ENCODE data around the gene CRYAB. TPM values are rescaled to one million over a fixed set of nuclear protein-coding genes. Genes with fewer than 3 reads are reported as not detected.

The CRYAB gene
- not detected for total RNA-seq

GRCh38 chr11:111911563-111912401 lies at the start of gene CRYAB:
Gene CRYAB, minus strand, starts transcription at chr11:111911770. Its CDS starts 46 bp downstream, at chr11:111911724.
- no peak for DNase-seq

- no peak for DNase-seq
Observed at GRCh38 chr11:111960916-111961315, 49.3 kb upstream of the CRYAB start.

GRCh38 chr11:111957663-111958444 lies 46.3 kb upstream of the CRYAB start:
- DNase-seq: no peak

- DNase-seq: no peak
Observed at GRCh38 chr11:111954154-111954553, 42.6 kb upstream of the CRYAB start.

GRCh38 chr11:111951565-111951964 lies 40.0 kb upstream of the CRYAB start:
- no peak for DNase-seq

GRCh38 chr11:111949519-111950426 lies 38.2 kb upstream of the CRYAB start:
- no peak for DNase-seq

- no peak for DNase-seq
Observed at GRCh38 chr11:111947143-111947542, 35.6 kb upstream of the CRYAB start.

- no peak for DNase-seq
Observed at GRCh38 chr11:111946499-111946898, 34.9 kb upstream of the CRYAB start.

- no peak for DNase-seq
Observed at GRCh38 chr11:111945198-111945597, 33.6 kb upstream of the CRYAB start.

- no peak for DNase-seq
Observed at GRCh38 chr11:111944651-111945051, 33.1 kb upstream of the CRYAB start.

- no peak for DNase-seq
Observed at GRCh38 chr11:111944139-111944538, 32.6 kb upstream of the CRYAB start.

- no peak for DNase-seq
Observed at GRCh38 chr11:111942829-111943228, 31.3 kb upstream of the CRYAB start.

GRCh38 chr11:111941963-111942362 lies 30.4 kb upstream of the CRYAB start:
- DNase-seq: no peak

- no peak for DNase-seq
Observed at GRCh38 chr11:111939836-111940604, 28.4 kb upstream of the CRYAB start.

- no peak for DNase-seq
Observed at GRCh38 chr11:111938687-111939160, 27.2 kb upstream of the CRYAB start.

- DNase-seq: no peak
Observed at GRCh38 chr11:111937844-111938243, 26.3 kb upstream of the CRYAB start.

GRCh38 chr11:111937461-111937769 lies 25.8 kb upstream of the CRYAB start:
- DNase-seq: no peak

GRCh38 chr11:111936040-111936540 lies 24.5 kb upstream of the CRYAB start:
- no peak for DNase-seq

GRCh38 chr11:111935317-111936039 lies 23.9 kb upstream of the CRYAB start:
- no peak for DNase-seq

- no peak for DNase-seq
Observed at GRCh38 chr11:111934306-111934705, 22.7 kb upstream of the CRYAB start.

GRCh38 chr11:111933872-111934271 lies 22.3 kb upstream of the CRYAB start:
- no peak for DNase-seq
